Neuronal stem cell (in vitro differentiated cells): ENCODE data around the gene ETV2.

Experiments used
- DNase-seq: peaks from one replicate; pipeline ENCODE4 v3.0.0-alpha.2; 2013; ENCODE audit warnings: low spot score
- H2AFZ ChIP-seq: one replicate; pipeline ENCODE4 v1.6.1; 2013; ENCODE audit warnings: mild to moderate bottlenecking, low read length, inconsistent platforms
- H2AK5ac ChIP-seq: 2 replicates; pipeline ENCODE4 v1.6.1; 2013; ENCODE audit warnings: low read depth, mild to moderate bottlenecking, inconsistent platforms, low read length, moderate library complexity, mixed read lengths
- H2BK120ac ChIP-seq: 2 replicates; pipeline ENCODE4 v1.6.1; 2013; ENCODE audit warnings: low read depth, mild to moderate bottlenecking, inconsistent platforms, low read length, moderate library complexity, mixed read lengths
- H2BK12ac ChIP-seq: one replicate; pipeline ENCODE4 v1.6.1; 2013; ENCODE audit warnings: low read length, inconsistent platforms
- H2BK15ac ChIP-seq: 2 replicates; pipeline ENCODE4 v1.6.1; 2013; ENCODE audit warnings: mild to moderate bottlenecking, low read length, inconsistent platforms, mixed read lengths
- H2BK5ac ChIP-seq: one replicate; pipeline ENCODE4 v1.6.1; 2013; ENCODE audit warnings: inconsistent platforms, mild to moderate bottlenecking, low read length, moderate library complexity
- H3K14ac ChIP-seq: one replicate; pipeline ENCODE4 v1.6.1; 2013; ENCODE audit warnings: low read length, inconsistent platforms
- H3K18ac ChIP-seq: 2 replicates; pipeline ENCODE4 v1.6.1; 2013; ENCODE audit warnings: low read length, inconsistent platforms
- H3K23ac ChIP-seq: 2 replicates; pipeline ENCODE4 v1.6.1; 2013; ENCODE audit warnings: low read depth, mild to moderate bottlenecking, mixed read lengths, low read length, inconsistent platforms; ENCODE audit not compliant: poor library complexity
- H3K27ac ChIP-seq: replicated peaks from 3 replicates; pipeline ENCODE4 v1.5.1; 2013; ENCODE audit warnings: low read length, inconsistent platforms
- H3K27me3 ChIP-seq, 3 experiments: 2 replicates each; pipeline ENCODE4 v1.6.1; 2013; ENCODE audit warnings: low read length in 3 of 3, mild to moderate bottlenecking in 2 of 3, inconsistent platforms in 1 of 3, low read depth in 1 of 3, mixed read lengths in 1 of 3, moderate library complexity in 1 of 3; ENCODE audit not compliant: control insufficient read depth in 3 of 3, insufficient read depth in 3 of 3
- H3K36me3 ChIP-seq, 2 donors: replicated peaks in 1 of 2; 2 replicates each; pipeline ENCODE4 v1.6.1; 2013; ENCODE audit warnings: low read length in 2 of 2; ENCODE audit not compliant: control insufficient read depth in 2 of 2, insufficient read depth in 2 of 2
- H3K4ac ChIP-seq: 2 replicates; pipeline ENCODE4 v1.6.1; 2013; ENCODE audit warnings: inconsistent platforms, mild to moderate bottlenecking, low read length, moderate library complexity
- H3K4me1 ChIP-seq, 2 donors: 1 replicate in 1 of 2; 2 replicates in 1 of 2; pipeline ENCODE4 v1.6.1; 2013; ENCODE audit warnings: low read length in 2 of 2, low read depth in 1 of 2; ENCODE audit not compliant: control insufficient read depth in 2 of 2, insufficient read depth in 1 of 2
- H3K4me2 ChIP-seq: one replicate; pipeline ENCODE4 v1.6.1; 2013; ENCODE audit warnings: mild to moderate bottlenecking, low read length, inconsistent platforms; ENCODE audit not compliant: insufficient read depth, poor library complexity, severe bottlenecking
- H3K4me3 ChIP-seq, 2 donors: 2 replicates each; pipeline ENCODE4 v1.5.1; 2013; ENCODE audit warnings: low read length in 2 of 2, mild to moderate bottlenecking in 2 of 2, inconsistent platforms in 1 of 2, moderate library complexity in 1 of 2
- H3K79me1 ChIP-seq: one replicate; pipeline ENCODE4 v1.6.1; 2013; ENCODE audit warnings: low read depth, mild to moderate bottlenecking, inconsistent platforms, low read length, moderate library complexity
- H3K9ac ChIP-seq: one replicate; pipeline ENCODE4 v1.6.1; 2013; ENCODE audit warnings: mild to moderate bottlenecking, low read depth, low read length, inconsistent platforms; ENCODE audit not compliant: poor library complexity
- H3K9me3 ChIP-seq, 2 donors: replicated peaks in 1 of 2; 2 replicates each; pipeline versions ENCODE3 to v1.6.1; 2013; ENCODE audit warnings: low read length in 2 of 2, mild to moderate bottlenecking in 2 of 2, inconsistent platforms in 1 of 2, low read depth in 1 of 2, mixed read lengths in 1 of 2, moderate library complexity in 1 of 2; ENCODE audit not compliant: control insufficient read depth in 2 of 2, insufficient read depth in 1 of 2
- H4K8ac ChIP-seq: one replicate; pipeline ENCODE4 v1.6.1; 2013; ENCODE audit warnings: low read depth, mild to moderate bottlenecking, inconsistent platforms, low read length, moderate library complexity
- H4K91ac ChIP-seq: one replicate; pipeline ENCODE4 v1.6.1; 2013; ENCODE audit warnings: low read length, low read depth, mild to moderate bottlenecking, inconsistent platforms; ENCODE audit not compliant: poor library complexity
- WGBS, 2 donors: extraction: QIAGEN DNeasy Blood & Tissue Kit; methylation state at CpG; one replicate each; pipeline ENCODE4 v1.1.7; 2013; ENCODE audit warnings: missing lambda C conversion rate in 2 of 2, mixed read lengths in 1 of 2; ENCODE audit not compliant: insufficient read length in 2 of 2, insufficient replicate concordance in 1 of 2; ENCODE audit errors: extremely low coverage in 2 of 2; 5-methylcytosine and 5-hydroxymethylcytosine counted together

The ETV2 gene

DNA sequence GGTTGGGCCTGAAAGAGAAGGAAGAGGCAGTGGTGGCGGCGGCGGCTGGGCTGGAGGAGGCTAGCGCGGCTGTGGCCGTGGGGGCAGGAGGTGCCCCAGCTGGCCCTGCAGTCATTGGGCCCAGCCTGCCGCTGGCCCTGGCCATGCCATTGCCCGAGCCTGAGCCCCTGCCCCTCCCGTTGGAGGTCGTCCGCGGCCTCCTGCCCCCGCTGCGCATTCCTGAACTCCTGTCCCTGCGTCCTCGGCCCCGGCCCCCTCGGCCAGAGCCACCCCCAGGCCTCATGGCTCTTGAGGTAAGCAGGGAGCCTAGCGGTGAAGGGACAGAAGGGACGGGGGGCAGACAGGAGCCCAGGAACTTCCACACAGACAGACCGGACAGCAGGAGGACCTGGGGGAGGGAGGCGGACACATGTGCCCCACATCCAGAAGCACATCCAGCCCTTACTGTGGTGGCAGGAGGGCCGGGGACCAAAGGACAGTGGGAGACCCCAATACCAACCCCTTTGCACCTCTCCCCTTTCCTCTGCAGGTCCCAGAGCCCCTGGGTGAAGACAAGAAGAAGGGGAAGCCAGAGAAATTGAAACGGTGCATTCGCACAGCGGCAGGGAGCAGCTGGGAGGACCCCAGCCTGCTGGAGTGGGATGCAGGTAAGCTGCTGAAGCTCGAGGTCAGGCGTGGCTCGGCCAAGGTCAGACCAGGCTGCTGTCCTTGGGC, 7.7 kb upstream of the ETV2 start:
- Histone ChIP-seq H3K4me3 (no peak overlapping the region), H3K4me1 (peaks cover 5 to 6% of the 10 kb centered on the region in 2 donors), H3K9me3 (no peaks in the 10 kb centered on the region), H3K4ac (no peak overlapping the region), H3K4me2 (no peak overlapping the region), H3K23ac (peak overlapping the region; percentile 27), H3K14ac (no peak overlapping the region), H3K9ac (peak overlapping the region; percentile 40), H4K91ac (no peak overlapping the region), H2BK120ac (no peak overlapping the region), H4K8ac (no peak overlapping the region), H2BK15ac (no peak overlapping the region), H3K18ac (no peak overlapping the region), H2AFZ (no peak overlapping the region), H3K27ac (no peak overlapping the region), H3K27me3 (no peaks in the 10 kb centered on the region), H3K36me3 (peaks cover 44 to 85% of the 10 kb centered on the region in 2 donors), H2AK5ac (no peak overlapping the region), H2BK5ac (no peak overlapping the region), H2BK12ac (no peak overlapping the region), H3K79me1 (peaks cover 3% of the 10 kb centered on the region)
- DNase-seq = no peak
- no CpG with 5 or more reads among the region's 29 CpGs for WGBS, 2 donors

DNA sequence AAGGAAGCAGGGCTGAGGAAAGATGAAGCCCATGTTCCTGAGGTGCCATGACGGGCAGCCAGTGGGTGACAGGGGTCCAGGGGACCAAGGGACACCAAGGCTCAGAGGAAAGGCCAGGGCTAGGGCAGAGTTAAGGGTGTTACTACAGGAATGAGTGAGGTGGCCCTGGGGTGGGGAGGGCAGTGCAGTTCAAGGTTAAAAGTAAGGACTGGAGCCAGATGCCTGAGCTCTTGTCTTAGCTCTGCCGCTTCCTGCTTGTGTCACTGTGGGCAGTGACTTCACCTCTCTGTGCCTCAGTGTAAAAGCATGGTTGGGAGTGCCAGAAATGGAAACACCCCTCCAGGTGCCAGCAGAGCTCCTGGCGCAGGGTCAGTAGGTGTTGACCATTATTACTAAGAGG, 4.9 kb upstream of the ETV2 start:
- Histone ChIP-seq H4K91ac (no peak overlapping the region), H3K4me3 (no peak overlapping the region), H3K4me1 (peaks cover 8 to 11% of the 10 kb centered on the region in 2 donors), H3K27ac (no peak overlapping the region), H3K36me3 (peaks cover 32 to 70% of the 10 kb centered on the region in 2 donors), H2BK15ac (no peak overlapping the region), H2BK120ac (no peak overlapping the region), H3K14ac (no peak overlapping the region), H3K9ac (peak overlapping the region; percentile 30), H2BK5ac (no peak overlapping the region), H2AFZ (no peak overlapping the region), H3K23ac (peak overlapping the region; percentile 10), H3K4ac (no peak overlapping the region), H3K27me3 (no peaks in the 10 kb centered on the region), H2BK12ac (no peak overlapping the region), H3K18ac (no peak overlapping the region), H4K8ac (no peak overlapping the region), H3K4me2 (no peak overlapping the region), H3K79me1 (no peaks in the 10 kb centered on the region), H2AK5ac (no peak overlapping the region), H3K9me3 (no peaks in the 10 kb centered on the region)
- no CpG with 5 or more reads among the region's 3 CpGs for WGBS, 2 donors
- no peak for DNase-seq

DNA sequence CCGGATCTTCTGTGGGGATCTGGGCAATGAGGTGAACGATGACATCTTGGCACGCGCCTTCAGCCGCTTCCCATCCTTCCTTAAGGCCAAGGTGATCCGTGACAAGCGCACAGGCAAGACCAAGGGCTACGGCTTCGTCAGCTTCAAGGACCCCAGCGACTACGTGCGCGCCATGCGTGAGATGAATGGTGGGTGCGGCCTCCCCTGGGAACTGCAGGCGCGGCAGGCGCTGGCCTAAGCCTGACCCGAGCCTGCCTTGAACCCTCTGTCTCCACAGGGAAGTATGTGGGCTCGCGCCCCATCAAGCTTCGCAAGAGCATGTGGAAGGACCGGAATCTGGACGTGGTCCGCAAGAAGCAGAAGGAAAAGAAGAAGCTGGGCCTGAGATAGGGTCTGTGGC, 4.4 kb upstream of the ETV2 start:
- H3K4me2 ChIP-seq = no peak overlapping the region
- DNase-seq = no peak
- peaks cover 9 to 15% of the 10 kb centered on the region in 2 donors for H3K4me1 ChIP-seq
- H3K9me3 ChIP-seq = no peaks in the 10 kb centered on the region
- H2AFZ ChIP-seq = no peak overlapping the region
- no peak overlapping the region for H2BK120ac ChIP-seq
- no peak overlapping the region for H2AK5ac ChIP-seq
- no peak overlapping the region for H3K4ac ChIP-seq
- no peak overlapping the region for H4K8ac ChIP-seq
- H3K27ac ChIP-seq = no peak overlapping the region
- no peak overlapping the region for H3K14ac ChIP-seq
- H3K79me1 ChIP-seq = no peaks in the 10 kb centered on the region
- H3K9ac ChIP-seq = no peak overlapping the region
- H3K27me3 ChIP-seq = no peaks in the 10 kb centered on the region
- no peak overlapping the region for H2BK12ac ChIP-seq
- H3K23ac ChIP-seq = peak overlapping the region; percentile 37
- peaks cover 31 to 65% of the 10 kb centered on the region in 2 donors for H3K36me3 ChIP-seq
- no peak overlapping the region for H2BK5ac ChIP-seq
- no CpG with 5 or more reads among the region's 25 CpGs for WGBS, 2 donors
- H2BK15ac ChIP-seq = no peak overlapping the region
- H3K4me3 ChIP-seq = no peak overlapping the region
- no peak overlapping the region for H4K91ac ChIP-seq
- H3K18ac ChIP-seq = no peak overlapping the region

DNA sequence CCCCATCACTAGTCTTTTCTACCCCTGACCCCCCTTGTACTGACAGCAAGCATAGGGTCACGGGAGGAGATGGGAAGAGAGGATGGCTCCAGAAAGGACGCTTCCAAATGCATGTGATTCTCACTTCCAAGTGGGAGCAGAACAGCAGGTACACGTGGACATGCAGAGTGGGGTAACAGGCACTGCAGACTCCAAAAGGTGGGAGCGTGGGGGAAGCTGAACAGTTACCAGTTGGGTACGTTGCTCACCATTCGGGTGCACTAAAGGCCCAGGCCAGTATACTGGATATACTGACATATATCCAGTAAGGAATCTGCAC, 2.3 kb upstream of the ETV2 start:
- Histone ChIP-seq H2AK5ac (peak overlapping the region; percentile 2), H2BK15ac (no peak overlapping the region), H3K14ac (no peak overlapping the region), H3K23ac (no peak overlapping the region), H3K4ac (no peak overlapping the region), H3K18ac (peak overlapping the region; percentile 6), H2BK120ac (no peak overlapping the region), H2BK12ac (no peak overlapping the region), H2BK5ac (no peak overlapping the region), H3K4me2 (no peak overlapping the region), H2AFZ (no peak overlapping the region), H4K8ac (no peak overlapping the region), H3K4me3 (no peak overlapping the region), H4K91ac (no peak overlapping the region), H3K36me3 (peaks cover 18 to 44% of the 10 kb centered on the region in 2 donors), H3K27me3 (no peaks in the 10 kb centered on the region), H3K4me1 (peaks cover 17 to 24% of the 10 kb centered on the region in 2 donors), H3K9ac (no peak overlapping the region), H3K9me3 (no peaks in the 10 kb centered on the region), H3K79me1 (no peaks in the 10 kb centered on the region), H3K27ac (peak overlapping the region; percentile 1)
- no CpG with 5 or more reads among the region's 6 CpGs for WGBS, 2 donors
- DNase-seq = no peak
